ENCODE results near the gene PTRH2.

PTRH2 gene

GRCh38 chr17:59745040-59745439, 37.8 kb upstream of the PTRH2 start:
- Histone ChIP-seq H3F3A (ENCODE audit: control insufficient read depth, insufficient read depth) (peaks cover 38% of the 10 kb centered on the region), H3K4me1 (ENCODE audit: control insufficient read depth, low read length) (peaks cover 35% of the 10 kb centered on the region), H3K4me3 (ENCODE audit: low read length) (no peak overlapping the region), H3K36me3 (ENCODE audit: control insufficient read depth, low read length) (0 out of 2 replicates have a peak, but pooled peaks cover 2% of the 10 kb centered on the region), H3K27ac (ENCODE audit: low read depth, low read length) (no peak overlapping the region), H3K9me3 (ENCODE audit: control insufficient read depth, insufficient read depth, low read length) (no peaks in the 10 kb centered on the region), H3K4me2 (ENCODE audit: low read length) (no peak overlapping the region), H3K79me2 (ENCODE audit: control insufficient read depth, low read length) (no peaks in the 10 kb centered on the region), H3K9me2 (replicated peaks; ENCODE audit: control insufficient read depth, low read length) (no peaks in the 10 kb centered on the region), H3K27me3 (ENCODE audit: control insufficient read depth, low read length) (no peaks in the 10 kb centered on the region), H4K20me1 (ENCODE audit: control insufficient read depth, insufficient read depth, low read depth, low read length) (no peaks in the 10 kb centered on the region)
- no peak for TF ChIP-seq EZH2phosphoT487 (IDR thresholded peaks at IDR 0.05; ENCODE audit: borderline replicate concordance, low read length)
- TF ChIP-seq CTCF (IDR thresholded peaks at IDR 0.05; ENCODE audit: low read depth, low read length, poor library complexity, severe bottlenecking) = no peak

- no peak overlapping the region for H3K4me3 ChIP-seq (ENCODE audit: low read length)
- peaks cover 2% of the 10 kb centered on the region; the same call in 1 of the 2 replicates for H3K36me3 ChIP-seq (ENCODE audit: control insufficient read depth, low read length)
- no peak overlapping the region for H3K27ac ChIP-seq (ENCODE audit: low read depth, low read length)
- peaks cover 28% of the 10 kb centered on the region for H3F3A ChIP-seq (ENCODE audit: control insufficient read depth, insufficient read depth)
- no peaks in the 10 kb centered on the region for H3K9me3 ChIP-seq (ENCODE audit: control insufficient read depth, insufficient read depth, low read length)
- H4K20me1 ChIP-seq (ENCODE audit: control insufficient read depth, insufficient read depth, low read depth, low read length) = no peaks in the 10 kb centered on the region
- TF ChIP-seq CTCF (IDR thresholded peaks at IDR 0.05; ENCODE audit: low read depth, low read length, poor library complexity, severe bottlenecking) = no peak
- no peak for TF ChIP-seq EZH2phosphoT487 (IDR thresholded peaks at IDR 0.05; ENCODE audit: borderline replicate concordance, low read length)
- H3K79me2 ChIP-seq (ENCODE audit: control insufficient read depth, low read length) = no peaks in the 10 kb centered on the region
- H3K4me2 ChIP-seq (ENCODE audit: low read length) = no peak overlapping the region
- H3K27me3 ChIP-seq (ENCODE audit: control insufficient read depth, low read length) = no peaks in the 10 kb centered on the region
- H3K4me1 ChIP-seq (ENCODE audit: control insufficient read depth, low read length) = peaks cover 23% of the 10 kb centered on the region
- H3K9me2 ChIP-seq (replicated peaks; ENCODE audit: control insufficient read depth, low read length) = no peaks in the 10 kb centered on the region
These were observed 36.6 kb upstream of the PTRH2 start for GRCh38 chr17:59743842-59744241.

GRCh38 chr17:59737324-59737723, 30.1 kb upstream of the PTRH2 start:
- no peaks in the 10 kb centered on the region for H3K27me3 ChIP-seq (ENCODE audit: control insufficient read depth, low read length)
- H3K4me1 ChIP-seq (ENCODE audit: control insufficient read depth, low read length) = no peaks in the 10 kb centered on the region
- no peaks in the 10 kb centered on the region for H3K9me3 ChIP-seq (ENCODE audit: control insufficient read depth, insufficient read depth, low read length)
- H4K20me1 ChIP-seq (ENCODE audit: control insufficient read depth, insufficient read depth, low read depth, low read length) = no peaks in the 10 kb centered on the region
- H3K79me2 ChIP-seq (ENCODE audit: control insufficient read depth, low read length) = no peaks in the 10 kb centered on the region
- no peak overlapping the region for H3K27ac ChIP-seq (ENCODE audit: low read depth, low read length)
- H3K4me3 ChIP-seq (ENCODE audit: low read length) = no peak overlapping the region
- no peak for TF ChIP-seq CTCF (IDR thresholded peaks at IDR 0.05; ENCODE audit: low read depth, low read length, poor library complexity, severe bottlenecking)
- no peak for TF ChIP-seq EZH2phosphoT487 (IDR thresholded peaks at IDR 0.05; ENCODE audit: borderline replicate concordance, low read length)
- peaks cover 22% of the 10 kb centered on the region for H3K36me3 ChIP-seq (ENCODE audit: control insufficient read depth, low read length)
- H3K9me2 ChIP-seq (replicated peaks; ENCODE audit: control insufficient read depth, low read length) = no peaks in the 10 kb centered on the region
- no peak overlapping the region for H3K4me2 ChIP-seq (ENCODE audit: low read length)
- H3F3A ChIP-seq (ENCODE audit: control insufficient read depth, insufficient read depth) = peaks cover 5% of the 10 kb centered on the region; the same call in 1 of the 2 replicates

All from DOHH2 (cell line).